K562 (cell line): ENCODE measurements around the gene CHPF2. TPM values are rescaled to one million over a fixed set of nuclear protein-coding genes. Genes with fewer than 3 reads are reported as not detected.

Source experiments
- BCOR ChIP-seq: fragments of 450-650 bp; IDR thresholded peaks from 2 replicates; pipeline ENCODE4 v1.6.1; 2016
- ETV6 ChIP-seq, 3 experiments: fragments of 150-350 bp in 1 of 3; sonication (generic) in 1 of 3; formaldehyde crosslinking in 1 of 3; IDR thresholded peaks; 2 replicates each; pipeline versions ENCODE4 v1.6.1 to v1.8.0; 2014 to 2022; ENCODE audit warnings: borderline replicate concordance in 2 of 3, low read depth in 2 of 3, antibody characterized with exemption in 1 of 3, low read length in 1 of 3, mild to moderate bottlenecking in 1 of 3, missing genetic modification reagents in 1 of 3
- HCFC1 ChIP-seq: IDR thresholded peaks from 2 replicates; pipeline ENCODE4 v1.6.1; 2012; ENCODE audit warnings: low read depth, low read length, improper control_type of control experiment
- HSF4 ChIP-seq: fragments of 250-450 bp; sonication (Bioruptor Pico); IDR thresholded peaks from 2 replicates; pipeline ENCODE4 v2.1.2; 2022; ENCODE audit warnings: mild to moderate bottlenecking, moderate library complexity, borderline replicate concordance
- MBD2 ChIP-seq: sonication (generic); IDR thresholded peaks from 2 replicates; pipeline ENCODE4 v1.6.1; 2016; ENCODE audit warnings: low read depth, borderline replicate concordance
- POU5F1 ChIP-seq: fragments of 150-350 bp; IDR thresholded peaks from 2 replicates; pipeline ENCODE4 v1.6.1; 2014; ENCODE audit warnings: borderline replicate concordance, low read length, low read depth, mild to moderate bottlenecking; ENCODE audit not compliant: partially characterized antibody
- SNIP1 ChIP-seq: fragments of 450-650 bp; IDR thresholded peaks from 2 replicates; pipeline ENCODE4 v1.7.1; 2017; ENCODE audit warnings: low read depth, mild to moderate bottlenecking
- STAT5A ChIP-seq: IDR thresholded peaks from 2 replicates; pipeline ENCODE4 v1.6.1; 2012; ENCODE audit warnings: low read length, inconsistent platforms, borderline replicate concordance
- TBL1XR1 ChIP-seq, 2 experiments: IDR thresholded peaks; 2 replicates each; pipeline ENCODE4 v1.6.1; 2012; ENCODE audit warnings: improper control_type of control experiment in 2 of 2, low read length in 2 of 2, mild to moderate bottlenecking in 1 of 2
- YY1 ChIP-seq, 3 experiments: IDR thresholded peaks; 2 replicates each; pipeline ENCODE4 v1.6.1; 2011; ENCODE audit warnings: low read length in 2 of 3, mild to moderate bottlenecking in 2 of 3, moderate library complexity in 2 of 3, borderline replicate concordance in 1 of 3, control low read depth in 1 of 3, low read depth in 1 of 3; ENCODE audit not compliant: insufficient read depth in 3 of 3, insufficient replicate concordance in 2 of 3, control insufficient read depth in 1 of 3, insufficient read length in 1 of 3; ENCODE audit errors: extremely low read depth in 1 of 3
- ZNF589 ChIP-seq: fragments of 200-800 bp; sonication (Bioruptor generic); IDR thresholded peaks from 2 replicates; pipeline ENCODE4 v1.6.1; 2016; ENCODE audit warnings: low read depth, missing genetic modification characterization, missing compliant biosample characterization
- polyA plus RNA-seq, 8 experiments: library from polyadenylated mRNA; depleted of rRNA in 4 of 8; stranded (reverse) in 5 of 8; unstranded in 3 of 8; fragments of >200 nt; fragmentation: Nextera tagmentation in 2 of 8; fragmentation: Illumina TruSeq in 1 of 8; extraction: Ambion mirVana in 2 of 8; extraction: Trizol in 1 of 8; gene quantifications; 2 replicates each; pipeline versions ENCODE4 v1.2.1 to v1.2.3, GENCODE V29; 2011 to 2014; ENCODE audit warnings: inconsistent platforms in 1 of 8, missing spikeins in 1 of 8
- total RNA-seq, 7 experiments: library from RNA; depleted of rRNA in 6 of 7; stranded (reverse); fragments of >200 nt in 6 of 7; fragmentation: Illumina TruSeq in 2 of 7; extraction: Trizol in 2 of 7; gene quantifications; 2 replicates each; pipeline versions ENCODE4 v1.2.1 to v1.2.3, GENCODE V29; 2011 to 2021; ENCODE audit warnings: low replicate concordance in 1 of 7
- TF ChIP-seq, protein P1 (sequence below): IDR thresholded peaks from 3 replicates; pipeline ENCODE4 v1.6.1; 2011; ENCODE audit warnings: borderline replicate concordance, mild to moderate bottlenecking, moderate library complexity; ENCODE audit not compliant: insufficient read length; ENCODE audit errors: extremely low read depth
- TF ChIP-seq, protein P2 (sequence below): fragments of 450-650 bp; IDR thresholded peaks from 2 replicates; pipeline ENCODE4 v1.6.1; 2016; ENCODE audit warnings: borderline replicate concordance
- TF ChIP-seq, protein P3 (sequence below): sonication (generic); formaldehyde crosslinking; IDR thresholded peaks from 2 replicates; pipeline ENCODE4 v1.8.0; 2022; ENCODE audit warnings: mild to moderate bottlenecking, low read depth, missing genetic modification reagents
- TF ChIP-seq, protein P4 (sequence below): sonication (generic); formaldehyde crosslinking; IDR thresholded peaks from 2 replicates; pipeline ENCODE4 v1.8.1; 2022; ENCODE audit warnings: missing genetic modification reagents
- TF ChIP-seq, protein P5 (sequence below): fragments of 450-650 bp; IDR thresholded peaks from 2 replicates; pipeline ENCODE4 v1.6.1; 2016; ENCODE audit warnings: missing biosample characterization, missing genetic modification characterization

Gene CHPF2
- total and polyA plus RNA-seq, 9 of the 15 experiments (the other 6 are each of a cell fraction or from before 2014, with no cell fraction given), result 0.08 to 32.8 (median 10.5) TPM

DNA sequence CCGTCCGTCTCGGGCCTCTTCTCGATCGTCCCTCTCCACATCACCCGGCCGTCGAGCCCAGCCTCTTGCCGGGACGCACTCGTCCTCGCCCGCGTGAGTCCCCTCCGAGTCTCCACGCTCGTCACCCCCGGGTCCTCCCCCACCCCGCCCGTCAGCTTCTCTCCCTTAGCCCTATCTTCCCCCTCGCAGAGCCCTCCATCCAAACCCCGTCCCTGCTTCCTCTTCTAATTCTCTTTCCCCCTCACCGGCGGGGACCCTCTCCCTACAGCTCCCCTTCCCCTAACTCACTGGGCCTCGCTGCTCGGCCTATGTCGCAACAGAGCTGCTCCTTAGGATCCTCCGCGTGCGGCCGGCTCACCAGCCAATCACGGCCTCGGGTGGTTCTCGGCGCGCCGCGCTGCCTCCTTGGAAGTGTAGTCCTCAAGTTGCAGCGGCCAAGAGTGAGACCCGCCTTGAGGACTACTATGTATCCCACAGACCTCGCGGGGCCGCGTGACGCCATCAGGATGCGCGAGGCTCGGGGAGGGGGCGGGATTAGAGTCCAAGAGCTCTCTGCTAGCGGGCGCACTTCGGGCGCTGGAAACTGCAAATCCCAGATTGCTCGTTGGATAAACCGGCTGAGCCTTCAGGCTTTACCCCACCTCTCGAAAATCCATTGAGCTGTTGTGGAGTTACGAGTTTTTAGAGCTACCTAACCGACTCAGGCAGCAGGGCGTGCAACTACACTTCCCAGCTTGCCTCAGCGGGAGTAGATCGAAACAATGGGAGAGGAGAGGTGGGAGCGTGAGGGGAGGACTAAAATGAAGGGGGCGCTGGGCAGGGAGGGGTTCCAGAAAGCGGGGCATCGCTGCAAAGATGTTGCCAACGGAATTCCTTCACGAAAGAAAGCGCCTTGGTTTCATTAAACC is 5.2 kb upstream of the CHPF2 start, which contains the start of gene ABCF2 (continued):
- TF ChIP-seq, protein P1, sequence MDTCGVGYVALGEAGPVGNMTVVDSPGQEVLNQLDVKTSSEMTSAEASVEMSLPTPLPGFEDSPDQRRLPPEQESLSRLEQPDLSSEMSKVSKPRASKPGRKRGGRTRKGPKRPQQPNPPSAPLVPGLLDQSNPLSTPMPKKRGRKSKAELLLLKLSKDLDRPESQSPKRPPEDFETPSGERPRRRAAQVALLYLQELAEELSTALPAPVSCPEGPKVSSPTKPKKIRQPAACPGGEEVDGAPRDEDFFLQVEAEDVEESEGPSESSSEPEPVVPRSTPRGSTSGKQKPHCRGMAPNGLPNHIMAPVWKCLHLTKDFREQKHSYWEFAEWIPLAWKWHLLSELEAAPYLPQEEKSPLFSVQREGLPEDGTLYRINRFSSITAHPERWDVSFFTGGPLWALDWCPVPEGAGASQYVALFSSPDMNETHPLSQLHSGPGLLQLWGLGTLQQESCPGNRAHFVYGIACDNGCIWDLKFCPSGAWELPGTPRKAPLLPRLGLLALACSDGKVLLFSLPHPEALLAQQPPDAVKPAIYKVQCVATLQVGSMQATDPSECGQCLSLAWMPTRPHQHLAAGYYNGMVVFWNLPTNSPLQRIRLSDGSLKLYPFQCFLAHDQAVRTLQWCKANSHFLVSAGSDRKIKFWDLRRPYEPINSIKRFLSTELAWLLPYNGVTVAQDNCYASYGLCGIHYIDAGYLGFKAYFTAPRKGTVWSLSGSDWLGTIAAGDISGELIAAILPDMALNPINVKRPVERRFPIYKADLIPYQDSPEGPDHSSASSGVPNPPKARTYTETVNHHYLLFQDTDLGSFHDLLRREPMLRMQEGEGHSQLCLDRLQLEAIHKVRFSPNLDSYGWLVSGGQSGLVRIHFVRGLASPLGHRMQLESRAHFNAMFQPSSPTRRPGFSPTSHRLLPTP, result no peak
- peak; percentile 34 for TF ChIP-seq BCOR
- TF ChIP-seq, protein P2, sequence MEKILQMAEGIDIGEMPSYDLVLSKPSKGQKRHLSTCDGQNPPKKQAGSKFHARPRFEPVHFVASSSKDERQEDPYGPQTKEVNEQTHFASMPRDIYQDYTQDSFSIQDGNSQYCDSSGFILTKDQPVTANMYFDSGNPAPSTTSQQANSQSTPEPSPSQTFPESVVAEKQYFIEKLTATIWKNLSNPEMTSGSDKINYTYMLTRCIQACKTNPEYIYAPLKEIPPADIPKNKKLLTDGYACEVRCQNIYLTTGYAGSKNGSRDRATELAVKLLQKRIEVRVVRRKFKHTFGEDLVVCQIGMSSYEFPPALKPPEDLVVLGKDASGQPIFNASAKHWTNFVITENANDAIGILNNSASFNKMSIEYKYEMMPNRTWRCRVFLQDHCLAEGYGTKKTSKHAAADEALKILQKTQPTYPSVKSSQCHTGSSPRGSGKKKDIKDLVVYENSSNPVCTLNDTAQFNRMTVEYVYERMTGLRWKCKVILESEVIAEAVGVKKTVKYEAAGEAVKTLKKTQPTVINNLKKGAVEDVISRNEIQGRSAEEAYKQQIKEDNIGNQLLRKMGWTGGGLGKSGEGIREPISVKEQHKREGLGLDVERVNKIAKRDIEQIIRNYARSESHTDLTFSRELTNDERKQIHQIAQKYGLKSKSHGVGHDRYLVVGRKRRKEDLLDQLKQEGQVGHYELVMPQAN, result peak; percentile 99
- TF ChIP-seq TBL1XR1 (IDR thresholded peaks at IDR 0.05; ENCODE audit: low read length in 2 of 2), result peak; percentile 83 to 84
- peak; percentile 98 for TF ChIP-seq HCFC1
- TF ChIP-seq, protein P3, sequence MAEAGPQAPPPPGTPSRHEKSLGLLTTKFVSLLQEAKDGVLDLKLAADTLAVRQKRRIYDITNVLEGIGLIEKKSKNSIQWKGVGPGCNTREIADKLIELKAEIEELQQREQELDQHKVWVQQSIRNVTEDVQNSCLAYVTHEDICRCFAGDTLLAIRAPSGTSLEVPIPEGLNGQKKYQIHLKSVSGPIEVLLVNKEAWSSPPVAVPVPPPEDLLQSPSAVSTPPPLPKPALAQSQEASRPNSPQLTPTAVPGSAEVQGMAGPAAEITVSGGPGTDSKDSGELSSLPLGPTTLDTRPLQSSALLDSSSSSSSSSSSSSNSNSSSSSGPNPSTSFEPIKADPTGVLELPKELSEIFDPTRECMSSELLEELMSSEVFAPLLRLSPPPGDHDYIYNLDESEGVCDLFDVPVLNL, result no peak; the same call in 1 of the 2 replicates
- TF ChIP-seq ETV6 (IDR thresholded peaks at IDR 0.05; ENCODE audit: borderline replicate concordance in 1 of 2, low read depth in 2 of 2, low read length in 1 of 2), result no peak
- no peak for TF ChIP-seq ETV6 (CRISPR knock-in tag; IDR thresholded peaks at IDR 0.05; ENCODE audit: borderline replicate concordance)
- TF ChIP-seq STAT5A, result no peak
- TF ChIP-seq HSF4 (CRISPR knock-in tag), result no peak
- TF ChIP-seq MBD2, result peak; percentile 97
- TF ChIP-seq, protein P4, sequence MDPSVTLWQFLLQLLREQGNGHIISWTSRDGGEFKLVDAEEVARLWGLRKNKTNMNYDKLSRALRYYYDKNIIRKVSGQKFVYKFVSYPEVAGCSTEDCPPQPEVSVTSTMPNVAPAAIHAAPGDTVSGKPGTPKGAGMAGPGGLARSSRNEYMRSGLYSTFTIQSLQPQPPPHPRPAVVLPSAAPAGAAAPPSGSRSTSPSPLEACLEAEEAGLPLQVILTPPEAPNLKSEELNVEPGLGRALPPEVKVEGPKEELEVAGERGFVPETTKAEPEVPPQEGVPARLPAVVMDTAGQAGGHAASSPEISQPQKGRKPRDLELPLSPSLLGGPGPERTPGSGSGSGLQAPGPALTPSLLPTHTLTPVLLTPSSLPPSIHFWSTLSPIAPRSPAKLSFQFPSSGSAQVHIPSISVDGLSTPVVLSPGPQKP (CRISPR knock-in tag), result no peak
- TF ChIP-seq YY1 (IDR thresholded peaks at IDR 0.05; ENCODE audit: borderline replicate concordance in 1 of 3, control insufficient read depth in 1 of 3, extremely low read depth in 1 of 3, insufficient read depth in 3 of 3, insufficient read length in 1 of 3, insufficient replicate concordance in 2 of 3, low read depth in 1 of 3, low read length in 2 of 3), result peak in 1 of 3 experiments; percentile 68
- no peak for TF ChIP-seq POU5F1
- no peak for TF ChIP-seq SNIP1
- TF ChIP-seq ZNF589, result no peak
- TF ChIP-seq, protein P5, sequence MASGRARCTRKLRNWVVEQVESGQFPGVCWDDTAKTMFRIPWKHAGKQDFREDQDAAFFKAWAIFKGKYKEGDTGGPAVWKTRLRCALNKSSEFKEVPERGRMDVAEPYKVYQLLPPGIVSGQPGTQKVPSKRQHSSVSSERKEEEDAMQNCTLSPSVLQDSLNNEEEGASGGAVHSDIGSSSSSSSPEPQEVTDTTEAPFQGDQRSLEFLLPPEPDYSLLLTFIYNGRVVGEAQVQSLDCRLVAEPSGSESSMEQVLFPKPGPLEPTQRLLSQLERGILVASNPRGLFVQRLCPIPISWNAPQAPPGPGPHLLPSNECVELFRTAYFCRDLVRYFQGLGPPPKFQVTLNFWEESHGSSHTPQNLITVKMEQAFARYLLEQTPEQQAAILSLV (tag), result peak; percentile 94
